D721Med (cell line): ENCODE results near the gene CCDC112.

Source experiments
- DNase-seq: peaks from one replicate; pipeline ENCODE4 v3.0.0; 2011; ENCODE audit warnings: low spot score; ENCODE audit not compliant: insufficient read length
- FAIRE-seq: peaks from 2 replicates; lab custom pipeline; 2011; peaks lifted over from hg19 to GRCh38; lab: Jason Lieb, UNC
- CTCF ChIP-seq: IDR thresholded peaks from 2 replicates; pipeline ENCODE4 v1.5.1; 2012; ENCODE audit warnings: mild to moderate bottlenecking, control low read depth; ENCODE audit not compliant: insufficient read depth; ENCODE audit errors: missing control alignments

Gene CCDC112

DNA sequence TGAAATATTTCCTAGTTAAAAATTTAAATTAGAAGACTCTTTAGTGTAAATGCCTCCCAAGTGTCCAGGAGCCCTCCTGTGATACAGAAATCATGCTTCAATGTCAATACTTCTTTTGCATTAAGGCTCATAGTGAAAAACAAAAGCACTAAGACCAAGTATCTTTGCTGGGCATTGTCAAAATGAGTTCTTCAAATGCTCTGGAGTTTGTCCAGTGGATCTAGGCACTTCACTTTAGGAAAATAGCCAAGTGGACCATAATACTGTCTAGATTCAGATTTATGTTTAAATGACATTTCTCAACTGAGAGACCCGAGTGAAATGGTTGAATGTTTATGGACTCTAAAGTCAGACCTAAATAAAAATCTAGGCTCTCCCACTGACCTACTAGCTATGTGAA is 21.3 kb upstream of the CCDC112 start:
- no peak for DNase-seq
- FAIRE-seq, result no peak
- no peak for TF ChIP-seq CTCF

- TF ChIP-seq CTCF, result no peak
- FAIRE-seq (no peak), DNase-seq (no peak)
These were observed 20.9 kb upstream of the CCDC112 start for GRCh38 chr5:115317320-115317719.

DNA sequence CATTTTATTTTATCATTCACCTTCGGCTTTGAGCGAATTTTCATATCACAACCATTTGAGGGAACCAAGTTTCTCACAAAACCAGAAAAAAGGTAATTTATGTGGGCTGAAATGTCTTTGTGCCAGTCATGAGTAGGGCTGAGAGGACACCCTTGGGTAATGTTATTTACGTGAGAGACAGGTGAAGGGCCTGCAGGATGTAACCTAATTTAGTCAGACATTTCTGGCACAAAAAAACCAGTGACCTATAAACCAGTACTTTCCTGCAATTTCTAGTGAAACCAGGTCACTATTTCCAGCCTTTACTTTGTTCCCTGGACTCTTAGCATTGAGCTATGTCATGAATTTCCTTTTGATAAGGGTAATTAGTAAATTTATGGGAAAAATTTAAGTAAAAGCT is 17.2 kb upstream of the CCDC112 start:
- DNase-seq, result no peak
- no peak for FAIRE-seq
- no peak for TF ChIP-seq CTCF

GRCh38 chr5:115313052-115313451 is 16.6 kb upstream of the CCDC112 start:
- no peak for FAIRE-seq
- no peak for DNase-seq
- TF ChIP-seq CTCF, result no peak

- no peak for DNase-seq
These were observed 13.4 kb upstream of the CCDC112 start for GRCh38 chr5:115309751-115310370.

DNA sequence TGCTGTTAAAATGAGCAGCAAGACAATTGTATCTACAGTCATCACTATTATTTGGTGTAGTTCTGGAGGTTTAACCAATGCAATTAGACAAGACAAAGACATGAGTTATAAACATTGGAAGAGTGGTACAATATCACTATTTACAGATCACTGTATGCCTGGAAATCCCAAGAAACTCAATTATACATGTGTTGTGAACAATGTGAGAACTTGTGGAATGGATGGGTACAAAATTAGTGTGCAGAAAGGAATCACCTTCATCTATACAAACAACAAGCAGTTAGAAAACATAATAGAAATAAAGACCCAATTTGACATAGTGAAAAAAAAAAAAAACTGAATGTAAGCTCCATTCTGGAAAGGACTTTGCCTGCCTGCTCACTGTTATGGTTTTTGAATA is 12.4 kb upstream of the CCDC112 start:
- TF ChIP-seq CTCF, result no peak
- no peak for DNase-seq
- no peak for FAIRE-seq

More at GRCh38 chr5:115309751-115310370, 13.4 kb upstream of the CCDC112 start:
- FAIRE-seq, result peak; percentile 38
- peak; percentile 67 for TF ChIP-seq CTCF

GRCh38 chr5:115306011-115306536 is 9.6 kb upstream of the CCDC112 start:
- DNase-seq (no peak), FAIRE-seq (no peak)
- no peak for TF ChIP-seq CTCF
